22Rv1 (cell line): ENCODE measurements around the gene MYLK.

Experiments
- H3K27ac ChIP-seq: fragments of 450-650 bp; 2 replicates; pipeline ENCODE4 v1.5.1; 2017
- ZFX ChIP-seq: fragments of 450-650 bp; IDR thresholded peaks from 2 replicates; pipeline ENCODE4 v1.6.1; 2017; ENCODE audit warnings: antibody characterized with exemption, borderline replicate concordance
- TF ChIP-seq, protein P1 (sequence below): fragments of 450-650 bp; IDR thresholded peaks from 2 replicates; pipeline ENCODE4 v1.5.1; 2017; ENCODE audit warnings: mild to moderate bottlenecking

The MYLK gene

DNA sequence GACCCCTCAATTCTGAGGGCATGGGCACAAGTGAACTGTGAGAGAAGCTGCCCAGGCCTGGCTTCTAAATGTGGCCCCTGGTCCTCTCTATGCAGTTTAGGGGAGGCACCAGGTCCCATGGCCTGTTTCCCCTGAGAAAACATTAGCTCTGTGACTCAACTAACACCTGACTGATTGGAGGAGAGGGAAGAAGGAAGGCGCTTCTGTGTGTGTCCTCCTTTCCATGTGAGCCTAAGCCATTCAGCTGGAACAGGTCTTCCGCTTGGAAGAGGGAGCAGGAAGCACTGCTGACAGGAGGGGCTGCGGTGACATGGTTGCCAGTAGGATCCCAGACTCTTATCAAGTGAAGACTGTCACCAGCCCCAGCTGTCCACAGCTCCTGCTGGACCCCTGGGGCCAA lies 79.5 kb downstream of the MYLK start:
- TF ChIP-seq, protein P1, sequence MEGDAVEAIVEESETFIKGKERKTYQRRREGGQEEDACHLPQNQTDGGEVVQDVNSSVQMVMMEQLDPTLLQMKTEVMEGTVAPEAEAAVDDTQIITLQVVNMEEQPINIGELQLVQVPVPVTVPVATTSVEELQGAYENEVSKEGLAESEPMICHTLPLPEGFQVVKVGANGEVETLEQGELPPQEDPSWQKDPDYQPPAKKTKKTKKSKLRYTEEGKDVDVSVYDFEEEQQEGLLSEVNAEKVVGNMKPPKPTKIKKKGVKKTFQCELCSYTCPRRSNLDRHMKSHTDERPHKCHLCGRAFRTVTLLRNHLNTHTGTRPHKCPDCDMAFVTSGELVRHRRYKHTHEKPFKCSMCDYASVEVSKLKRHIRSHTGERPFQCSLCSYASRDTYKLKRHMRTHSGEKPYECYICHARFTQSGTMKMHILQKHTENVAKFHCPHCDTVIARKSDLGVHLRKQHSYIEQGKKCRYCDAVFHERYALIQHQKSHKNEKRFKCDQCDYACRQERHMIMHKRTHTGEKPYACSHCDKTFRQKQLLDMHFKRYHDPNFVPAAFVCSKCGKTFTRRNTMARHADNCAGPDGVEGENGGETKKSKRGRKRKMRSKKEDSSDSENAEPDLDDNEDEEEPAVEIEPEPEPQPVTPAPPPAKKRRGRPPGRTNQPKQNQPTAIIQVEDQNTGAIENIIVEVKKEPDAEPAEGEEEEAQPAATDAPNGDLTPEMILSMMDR = no peak
- no peak for TF ChIP-seq ZFX
- no peak overlapping the region for H3K27ac ChIP-seq

DNA sequence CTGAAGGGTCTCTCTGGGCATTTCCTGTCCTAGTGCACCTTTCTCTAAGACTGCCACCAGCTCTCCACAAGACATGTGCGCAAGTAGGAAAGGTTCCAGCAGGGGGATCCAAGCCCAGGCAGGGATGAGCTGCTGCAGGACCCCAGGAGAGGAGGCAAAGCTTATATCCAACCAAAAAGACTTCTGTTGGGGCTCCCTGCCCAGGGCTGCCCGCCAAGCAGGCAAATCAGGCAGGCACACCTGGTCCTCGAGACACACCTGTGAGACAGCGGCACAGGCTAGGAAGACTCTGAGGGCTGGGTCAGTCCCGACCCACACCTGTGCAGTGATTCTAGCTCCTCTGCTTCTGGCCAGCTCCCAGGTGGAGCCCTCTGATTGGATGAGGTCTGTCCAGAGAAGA lies 80.6 kb downstream of the MYLK start:
- no peak overlapping the region for H3K27ac ChIP-seq
- TF ChIP-seq, protein P1 = no peak
- no peak for TF ChIP-seq ZFX

DNA sequence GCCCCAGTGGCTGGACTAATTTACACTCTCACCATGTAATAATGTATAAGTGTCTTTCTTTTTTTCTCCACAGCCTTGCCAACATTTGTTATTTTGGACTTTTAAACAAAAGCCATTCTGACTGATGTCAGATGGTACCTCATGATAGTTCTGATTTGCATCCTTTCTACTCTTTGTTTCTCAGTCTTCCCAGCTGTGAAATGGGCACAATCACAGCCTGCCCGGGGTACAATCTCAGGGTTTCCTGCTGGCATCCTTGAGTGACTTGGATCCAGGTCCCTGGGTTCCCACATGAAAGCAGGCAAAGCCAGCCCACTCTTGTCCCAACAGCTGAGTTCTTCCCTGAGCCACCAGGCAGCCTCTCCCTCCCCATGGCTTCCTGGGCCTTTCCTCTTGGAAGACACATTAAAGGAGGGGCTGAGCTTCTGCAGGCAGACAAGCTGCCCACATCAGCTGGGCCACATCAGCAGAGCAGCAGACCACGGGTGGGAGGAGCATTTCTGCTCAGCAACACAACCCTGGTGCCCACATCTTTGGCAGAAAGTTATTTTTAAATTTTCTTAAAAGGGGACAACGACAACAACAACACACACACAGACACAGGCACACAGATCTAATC lies 82.0 kb downstream of the MYLK start:
- TF ChIP-seq ZFX = no peak
- TF ChIP-seq, protein P1 = no peak

DNA sequence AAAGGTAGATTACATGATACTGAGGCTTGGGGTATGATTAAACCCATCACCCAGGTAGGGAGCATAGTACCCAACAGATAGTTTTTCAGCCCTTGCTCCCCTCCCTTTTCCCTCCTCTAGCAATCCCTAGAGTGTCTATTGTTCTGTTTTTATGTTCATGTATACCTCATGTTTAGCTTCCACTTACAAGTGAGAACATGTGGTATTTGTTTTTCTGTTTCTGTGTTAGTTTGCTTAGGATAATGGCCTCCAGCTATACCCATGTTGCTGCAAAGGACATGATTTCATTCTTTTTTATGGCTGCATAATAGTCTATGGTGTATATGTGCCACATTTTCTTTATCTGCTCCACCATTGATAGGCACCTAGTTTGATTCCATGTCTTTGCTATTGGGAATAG lies 82.7 kb downstream of the MYLK start:
- H3K27ac ChIP-seq = no peak overlapping the region
- TF ChIP-seq ZFX = no peak
- TF ChIP-seq, protein P1 = no peak

More for the DNA sequence above, 82.0 kb downstream of the MYLK start:
- no peak overlapping the region for H3K27ac ChIP-seq

DNA sequence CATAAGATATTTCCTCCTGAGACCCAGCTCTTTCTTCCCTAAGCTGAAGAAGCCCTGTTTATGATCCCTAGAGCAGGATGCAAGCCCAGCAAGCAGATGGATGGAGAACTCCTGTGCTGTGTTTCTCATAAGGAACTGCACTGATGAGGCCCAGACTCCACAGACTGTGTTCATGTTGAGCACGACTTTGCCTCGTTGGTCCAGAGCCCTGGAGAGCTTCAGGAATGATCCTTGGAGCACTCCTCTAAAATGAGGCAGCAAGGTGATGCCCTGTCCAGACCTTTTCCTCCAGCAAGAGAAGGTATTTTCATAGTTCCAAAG lies 83.8 kb downstream of the MYLK start:
- TF ChIP-seq, protein P1 = no peak
- TF ChIP-seq ZFX = no peak
- no peak overlapping the region for H3K27ac ChIP-seq

DNA sequence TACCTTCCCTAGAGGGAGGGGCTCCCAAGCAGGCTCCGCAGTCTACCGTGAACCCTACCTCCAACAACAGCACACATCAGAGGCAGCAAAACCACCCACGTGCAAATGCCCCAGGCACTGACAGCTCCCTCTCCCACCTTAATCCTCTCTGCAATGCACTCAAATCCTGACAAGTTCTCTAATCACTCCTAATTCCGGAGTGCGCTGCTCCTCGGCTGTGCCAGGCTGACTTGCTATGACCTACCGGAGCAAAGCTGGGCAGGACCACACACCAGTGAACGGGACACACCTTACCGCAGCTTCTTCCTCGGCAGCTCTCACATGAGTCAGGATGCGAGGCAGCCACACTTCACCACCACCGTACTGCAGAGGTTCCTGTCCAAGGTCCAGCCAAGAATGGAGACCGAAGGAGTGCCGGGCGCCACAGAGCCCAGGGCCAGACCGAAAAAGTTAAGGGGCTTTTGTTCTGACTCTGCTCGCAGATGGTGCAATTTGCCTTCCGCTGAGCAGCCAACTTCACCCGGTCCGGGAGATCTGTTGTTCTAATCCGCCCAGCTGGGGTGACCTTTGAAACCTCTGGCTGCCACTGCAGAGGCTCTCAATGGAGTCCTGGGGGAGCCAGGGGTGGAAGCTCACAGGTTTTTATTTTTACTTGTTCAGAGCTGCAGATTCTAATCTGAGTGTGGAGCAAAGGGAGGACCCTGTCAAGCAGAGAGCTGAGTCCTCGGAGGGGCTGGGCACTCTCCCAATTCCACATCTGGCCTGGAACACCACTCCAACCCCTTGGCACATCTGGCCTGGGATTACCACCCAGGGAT lies 84.4 kb downstream of the MYLK start:
- no peak for TF ChIP-seq ZFX
- TF ChIP-seq, protein P1 = no peak
- no peak overlapping the region for H3K27ac ChIP-seq

DNA sequence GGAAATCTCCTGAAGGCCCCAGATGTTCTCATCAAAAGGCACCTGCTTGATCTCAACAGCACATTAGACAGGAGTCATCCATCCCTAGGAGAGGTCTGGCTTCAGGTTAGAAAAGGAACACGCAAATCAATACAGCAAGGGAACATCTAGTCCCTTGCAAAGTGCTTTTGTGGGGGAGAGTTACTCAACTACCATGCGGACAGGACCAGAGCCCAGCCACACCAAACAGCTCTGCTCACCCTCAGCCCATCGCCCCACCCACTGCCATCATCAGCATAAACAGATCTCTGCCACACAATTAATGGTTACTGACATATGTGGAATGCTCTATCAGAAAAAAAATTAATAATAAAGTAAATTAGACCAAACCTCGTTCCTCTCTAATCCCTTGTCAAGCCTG lies 85.6 kb downstream of the MYLK start:
- no peak for TF ChIP-seq ZFX
- TF ChIP-seq, protein P1 = no peak
- H3K27ac ChIP-seq = no peak overlapping the region
